SK-N-SH treated with all-trans-retinoic acid at 6 μM for 48 hours (cell line): ENCODE results near the gene CRYBG1.

Source experiments
- ATAC-seq: fragments of 200-7000 bp; cut with Tn5 transposase; 3 replicates; pipeline ENCODE4 v1.9.1; 2020; ENCODE audit warnings: mild to moderate bottlenecking, moderate library complexity
- ARNTL ChIP-seq: fragments of 450-650 bp; formaldehyde crosslinking; IDR thresholded peaks from 2 replicates; pipeline ENCODE4 v1.5.0; 2020; ENCODE audit warnings: low read depth, mild to moderate bottlenecking, moderate library complexity, borderline replicate concordance
- BACH2 ChIP-seq: fragments of 250-450 bp; sonication (Bioruptor Pico); IDR thresholded peaks from 2 replicates; pipeline ENCODE4 v1.9.0; 2021; ENCODE audit warnings: mild to moderate bottlenecking, borderline replicate concordance
- CSDC2 ChIP-seq: fragments of 250-450 bp; sonication (Bioruptor Pico); IDR thresholded peaks from 2 replicates; pipeline ENCODE4 v1.5.0; 2020; ENCODE audit warnings: mild to moderate bottlenecking, moderate library complexity
- ESRRG ChIP-seq: fragments of 250-450 bp; sonication (Bioruptor Pico); IDR thresholded peaks from 2 replicates; pipeline ENCODE4 v1.6.1; 2021; ENCODE audit warnings: mild to moderate bottlenecking
- PPARA ChIP-seq: fragments of 250-450 bp; sonication (Bioruptor Pico); IDR thresholded peaks from 2 replicates; pipeline ENCODE4 v1.5.0; 2020; ENCODE audit warnings: mild to moderate bottlenecking, borderline replicate concordance
- RARB ChIP-seq: fragments of 250-450 bp; sonication (Bioruptor Pico); IDR thresholded peaks from 2 replicates; pipeline ENCODE4 v1.8.0; 2021; ENCODE audit warnings: mild to moderate bottlenecking, moderate library complexity
- SNAI2 ChIP-seq: fragments of 250-450 bp; sonication (Bioruptor Pico); IDR thresholded peaks from 2 replicates; pipeline ENCODE4 v1.5.0; 2020; ENCODE audit warnings: mild to moderate bottlenecking, moderate library complexity
- TCF4 ChIP-seq: fragments of 250-450 bp; sonication (Bioruptor Pico); IDR thresholded peaks from 2 replicates; pipeline ENCODE4 v1.8.0; 2021; ENCODE audit warnings: mild to moderate bottlenecking, moderate library complexity, borderline replicate concordance
- TOX ChIP-seq: fragments of 250-450 bp; sonication (Bioruptor Pico); IDR thresholded peaks from 2 replicates; pipeline ENCODE4 v1.8.0; 2021; ENCODE audit warnings: mild to moderate bottlenecking, moderate library complexity, borderline replicate concordance
- ZC3H10 ChIP-seq: fragments of 250-450 bp; sonication (Bioruptor Pico); IDR thresholded peaks from 2 replicates; pipeline ENCODE4 v1.5.1; 2021; ENCODE audit warnings: mild to moderate bottlenecking, moderate library complexity
- ZFP3 ChIP-seq: fragments of 250-450 bp; sonication (Bioruptor Pico); IDR thresholded peaks from 2 replicates; pipeline ENCODE4 v1.5.0; 2020; ENCODE audit warnings: mild to moderate bottlenecking, moderate library complexity
- ZFP30 ChIP-seq: fragments of 450-650 bp; formaldehyde crosslinking; IDR thresholded peaks from 2 replicates; pipeline ENCODE4 v1.5.0; 2022; ENCODE audit warnings: mild to moderate bottlenecking, moderate library complexity
- ZNF565 ChIP-seq: fragments of 450-650 bp; formaldehyde crosslinking; conservative IDR thresholded peaks from 2 replicates; pipeline ENCODE4 v1.5.0; 2020; ENCODE audit warnings: low read depth, mild to moderate bottlenecking, moderate library complexity
- ZNF70 ChIP-seq: fragments of 450-650 bp; formaldehyde crosslinking; IDR thresholded peaks from 2 replicates; pipeline ENCODE4 v1.5.0; 2020; ENCODE audit warnings: mild to moderate bottlenecking, moderate library complexity
- ZNF8 ChIP-seq: fragments of 450-650 bp; formaldehyde crosslinking; IDR thresholded peaks from 2 replicates; pipeline ENCODE4 v1.5.0; 2020; ENCODE audit warnings: mild to moderate bottlenecking, moderate library complexity
- TF ChIP-seq, protein P1 (sequence below): fragments of 250-450 bp; sonication (Bioruptor Pico); IDR thresholded peaks from 2 replicates; pipeline ENCODE4 v1.5.1; 2021; ENCODE audit warnings: mild to moderate bottlenecking, moderate library complexity
- TF ChIP-seq, protein P2 (sequence below): fragments of 250-450 bp; sonication (Bioruptor Pico); IDR thresholded peaks from 2 replicates; pipeline ENCODE4 v1.5.1; 2020; ENCODE audit warnings: low read depth, mild to moderate bottlenecking, moderate library complexity
- TF ChIP-seq, protein P3 (sequence below): fragments of 250-450 bp; sonication (Bioruptor Pico); IDR thresholded peaks from 2 replicates; pipeline ENCODE4 v1.5.0; 2020; ENCODE audit warnings: mild to moderate bottlenecking, moderate library complexity
- TF ChIP-seq, protein P4 (sequence below): fragments of 250-450 bp; sonication (Bioruptor Pico); IDR thresholded peaks from 2 replicates; pipeline ENCODE4 v1.8.0; 2021; ENCODE audit warnings: low read depth, mild to moderate bottlenecking, moderate library complexity, borderline replicate concordance
- TF ChIP-seq, protein P5 (sequence below): fragments of 250-450 bp; sonication (Bioruptor Pico); IDR thresholded peaks from 2 replicates; pipeline ENCODE4 v1.8.0; 2020; ENCODE audit warnings: mild to moderate bottlenecking, moderate library complexity, borderline replicate concordance

The CRYBG1 gene

DNA sequence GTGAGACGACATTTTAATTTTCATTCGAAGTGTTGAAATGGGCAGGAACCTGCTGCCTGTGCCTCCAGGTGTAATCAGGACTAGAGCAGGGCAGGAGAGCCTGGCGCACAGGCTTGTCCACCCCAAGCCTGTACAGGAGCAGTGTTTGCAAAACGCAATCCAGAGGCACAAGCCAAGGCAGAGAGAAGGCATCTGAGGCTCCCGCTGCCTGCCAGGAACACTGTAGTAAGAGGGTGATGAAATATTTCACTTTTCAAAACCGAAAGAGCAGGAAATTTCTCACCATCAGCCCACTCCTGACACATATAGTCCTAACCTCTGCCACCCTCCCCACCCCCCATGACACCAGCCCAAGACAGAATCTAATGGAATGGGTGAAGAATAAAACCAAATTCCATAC lies 136.3 kb downstream of the CRYBG1 start:
- ATAC-seq, result no peak
- TF ChIP-seq SNAI2 (no peak), ZC3H10 (CRISPR knock-in tag) (no peak), ZNF70 (CRISPR knock-in tag) (no peak), ZFP3 (CRISPR knock-in tag) (no peak), ARNTL (no peak), RARB (CRISPR knock-in tag) (no peak), ZFP30 (no peak), PPARA (CRISPR knock-in tag) (no peak), ZNF565 (CRISPR knock-in tag) (no peak)
- TF ChIP-seq, protein P1, sequence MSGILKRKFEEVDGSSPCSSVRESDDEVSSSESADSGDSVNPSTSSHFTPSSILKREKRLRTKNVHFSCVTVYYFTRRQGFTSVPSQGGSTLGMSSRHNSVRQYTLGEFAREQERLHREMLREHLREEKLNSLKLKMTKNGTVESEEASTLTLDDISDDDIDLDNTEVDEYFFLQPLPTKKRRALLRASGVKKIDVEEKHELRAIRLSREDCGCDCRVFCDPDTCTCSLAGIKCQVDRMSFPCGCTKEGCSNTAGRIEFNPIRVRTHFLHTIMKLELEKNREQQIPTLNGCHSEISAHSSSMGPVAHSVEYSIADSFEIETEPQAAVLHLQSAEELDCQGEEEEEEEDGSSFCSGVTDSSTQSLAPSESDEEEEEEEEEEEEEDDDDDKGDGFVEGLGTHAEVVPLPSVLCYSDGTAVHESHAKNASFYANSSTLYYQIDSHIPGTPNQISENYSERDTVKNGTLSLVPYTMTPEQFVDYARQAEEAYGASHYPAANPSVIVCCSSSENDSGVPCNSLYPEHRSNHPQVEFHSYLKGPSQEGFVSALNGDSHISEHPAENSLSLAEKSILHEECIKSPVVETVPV (CRISPR knock-in tag), result no peak
- TF ChIP-seq, protein P2, sequence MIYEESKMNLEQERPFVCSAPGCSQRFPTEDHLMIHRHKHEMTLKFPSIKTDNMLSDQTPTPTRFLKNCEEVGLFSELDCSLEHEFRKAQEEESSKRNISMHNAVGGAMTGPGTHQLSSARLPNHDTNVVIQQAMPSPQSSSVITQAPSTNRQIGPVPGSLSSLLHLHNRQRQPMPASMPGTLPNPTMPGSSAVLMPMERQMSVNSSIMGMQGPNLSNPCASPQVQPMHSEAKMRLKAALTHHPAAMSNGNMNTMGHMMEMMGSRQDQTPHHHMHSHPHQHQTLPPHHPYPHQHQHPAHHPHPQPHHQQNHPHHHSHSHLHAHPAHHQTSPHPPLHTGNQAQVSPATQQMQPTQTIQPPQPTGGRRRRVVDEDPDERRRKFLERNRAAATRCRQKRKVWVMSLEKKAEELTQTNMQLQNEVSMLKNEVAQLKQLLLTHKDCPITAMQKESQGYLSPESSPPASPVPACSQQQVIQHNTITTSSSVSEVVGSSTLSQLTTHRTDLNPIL (CRISPR knock-in tag), result no peak
- TF ChIP-seq, protein P3, sequence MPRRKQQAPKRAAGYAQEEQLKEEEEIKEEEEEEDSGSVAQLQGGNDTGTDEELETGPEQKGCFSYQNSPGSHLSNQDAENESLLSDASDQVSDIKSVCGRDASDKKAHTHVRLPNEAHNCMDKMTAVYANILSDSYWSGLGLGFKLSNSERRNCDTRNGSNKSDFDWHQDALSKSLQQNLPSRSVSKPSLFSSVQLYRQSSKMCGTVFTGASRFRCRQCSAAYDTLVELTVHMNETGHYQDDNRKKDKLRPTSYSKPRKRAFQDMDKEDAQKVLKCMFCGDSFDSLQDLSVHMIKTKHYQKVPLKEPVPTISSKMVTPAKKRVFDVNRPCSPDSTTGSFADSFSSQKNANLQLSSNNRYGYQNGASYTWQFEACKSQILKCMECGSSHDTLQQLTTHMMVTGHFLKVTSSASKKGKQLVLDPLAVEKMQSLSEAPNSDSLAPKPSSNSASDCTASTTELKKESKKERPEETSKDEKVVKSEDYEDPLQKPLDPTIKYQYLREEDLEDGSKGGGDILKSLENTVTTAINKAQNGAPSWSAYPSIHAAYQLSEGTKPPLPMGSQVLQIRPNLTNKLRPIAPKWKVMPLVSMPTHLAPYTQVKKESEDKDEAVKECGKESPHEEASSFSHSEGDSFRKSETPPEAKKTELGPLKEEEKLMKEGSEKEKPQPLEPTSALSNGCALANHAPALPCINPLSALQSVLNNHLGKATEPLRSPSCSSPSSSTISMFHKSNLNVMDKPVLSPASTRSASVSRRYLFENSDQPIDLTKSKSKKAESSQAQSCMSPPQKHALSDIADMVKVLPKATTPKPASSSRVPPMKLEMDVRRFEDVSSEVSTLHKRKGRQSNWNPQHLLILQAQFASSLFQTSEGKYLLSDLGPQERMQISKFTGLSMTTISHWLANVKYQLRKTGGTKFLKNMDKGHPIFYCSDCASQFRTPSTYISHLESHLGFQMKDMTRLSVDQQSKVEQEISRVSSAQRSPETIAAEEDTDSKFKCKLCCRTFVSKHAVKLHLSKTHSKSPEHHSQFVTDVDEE (CRISPR knock-in tag), result no peak

DNA sequence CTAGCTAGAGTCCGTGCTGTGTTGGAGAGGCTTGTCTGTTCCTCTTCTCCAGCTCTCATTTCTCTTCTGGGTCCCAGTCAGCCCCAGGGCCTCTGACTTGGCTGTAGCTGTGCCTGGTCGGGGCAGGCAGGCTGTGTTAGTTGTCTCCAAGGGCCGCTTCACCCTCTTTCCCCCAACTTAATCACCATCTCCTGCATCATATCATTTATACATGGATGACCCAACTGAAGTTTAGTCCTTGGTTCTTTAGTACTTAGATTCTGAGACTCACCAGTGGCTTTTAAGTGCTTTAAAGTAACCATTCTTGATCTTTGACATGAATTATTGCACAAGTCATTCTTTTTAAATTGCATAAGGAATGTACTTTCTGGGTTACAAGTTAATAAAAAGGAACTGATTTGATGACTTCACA lies 141.4 kb downstream of the CRYBG1 start:
- ATAC-seq, result no peak
- TF ChIP-seq ESRRG (CRISPR knock-in tag) (no peak), ARNTL (no peak), TOX (CRISPR knock-in tag) (no peak)
- TF ChIP-seq, protein P4, sequence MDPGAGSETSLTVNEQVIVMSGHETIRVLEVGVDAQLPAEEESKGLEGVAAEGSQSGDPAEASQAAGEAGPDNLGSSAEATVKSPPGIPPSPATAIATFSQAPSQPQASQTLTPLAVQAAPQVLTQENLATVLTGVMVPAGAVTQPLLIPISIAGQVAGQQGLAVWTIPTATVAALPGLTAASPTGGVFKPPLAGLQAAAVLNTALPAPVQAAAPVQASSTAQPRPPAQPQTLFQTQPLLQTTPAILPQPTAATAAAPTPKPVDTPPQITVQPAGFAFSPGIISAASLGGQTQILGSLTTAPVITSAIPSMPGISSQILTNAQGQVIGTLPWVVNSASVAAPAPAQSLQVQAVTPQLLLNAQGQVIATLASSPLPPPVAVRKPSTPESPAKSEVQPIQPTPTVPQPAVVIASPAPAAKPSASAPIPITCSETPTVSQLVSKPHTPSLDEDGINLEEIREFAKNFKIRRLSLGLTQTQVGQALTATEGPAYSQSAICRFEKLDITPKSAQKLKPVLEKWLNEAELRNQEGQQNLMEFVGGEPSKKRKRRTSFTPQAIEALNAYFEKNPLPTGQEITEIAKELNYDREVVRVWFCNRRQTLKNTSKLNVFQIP, result no peak
- TF ChIP-seq, all 23 proteins: peak for 0

DNA sequence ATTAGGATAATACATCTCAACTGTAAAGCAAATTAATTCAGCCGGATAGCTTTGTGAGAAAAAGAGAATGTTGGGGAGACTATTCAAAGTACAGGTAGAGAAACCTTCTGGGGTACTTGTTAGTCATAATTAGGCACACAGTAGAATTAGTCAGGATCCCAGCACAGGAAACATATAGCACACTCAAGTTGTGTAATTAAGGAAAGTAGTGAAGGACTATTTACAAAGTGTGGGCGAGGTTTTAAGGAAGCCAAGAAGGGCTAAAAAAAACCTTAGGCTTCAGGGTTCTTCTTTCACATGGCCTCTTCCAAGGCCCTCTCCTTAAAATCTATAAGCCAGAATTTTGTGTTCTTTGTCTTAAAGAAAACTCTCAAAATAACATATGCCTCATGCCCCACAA lies 142.0 kb downstream of the CRYBG1 start:
- no peak for ATAC-seq
- TF ChIP-seq, protein P4, result no peak
- TF ChIP-seq, protein P5, sequence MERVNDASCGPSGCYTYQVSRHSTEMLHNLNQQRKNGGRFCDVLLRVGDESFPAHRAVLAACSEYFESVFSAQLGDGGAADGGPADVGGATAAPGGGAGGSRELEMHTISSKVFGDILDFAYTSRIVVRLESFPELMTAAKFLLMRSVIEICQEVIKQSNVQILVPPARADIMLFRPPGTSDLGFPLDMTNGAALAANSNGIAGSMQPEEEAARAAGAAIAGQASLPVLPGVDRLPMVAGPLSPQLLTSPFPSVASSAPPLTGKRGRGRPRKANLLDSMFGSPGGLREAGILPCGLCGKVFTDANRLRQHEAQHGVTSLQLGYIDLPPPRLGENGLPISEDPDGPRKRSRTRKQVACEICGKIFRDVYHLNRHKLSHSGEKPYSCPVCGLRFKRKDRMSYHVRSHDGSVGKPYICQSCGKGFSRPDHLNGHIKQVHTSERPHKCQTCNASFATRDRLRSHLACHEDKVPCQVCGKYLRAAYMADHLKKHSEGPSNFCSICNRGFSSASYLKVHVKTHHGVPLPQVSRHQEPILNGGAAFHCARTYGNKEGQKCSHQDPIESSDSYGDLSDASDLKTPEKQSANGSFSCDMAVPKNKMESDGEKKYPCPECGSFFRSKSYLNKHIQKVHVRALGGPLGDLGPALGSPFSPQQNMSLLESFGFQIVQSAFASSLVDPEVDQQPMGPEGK, result no peak
- TF ChIP-seq ZC3H10 (CRISPR knock-in tag), result no peak
- TF ChIP-seq ZFP30, result no peak
- TF ChIP-seq CSDC2 (CRISPR knock-in tag), result no peak
- no peak for TF ChIP-seq BACH2 (CRISPR knock-in tag)
- no peak for TF ChIP-seq ZNF8 (CRISPR knock-in tag)

DNA sequence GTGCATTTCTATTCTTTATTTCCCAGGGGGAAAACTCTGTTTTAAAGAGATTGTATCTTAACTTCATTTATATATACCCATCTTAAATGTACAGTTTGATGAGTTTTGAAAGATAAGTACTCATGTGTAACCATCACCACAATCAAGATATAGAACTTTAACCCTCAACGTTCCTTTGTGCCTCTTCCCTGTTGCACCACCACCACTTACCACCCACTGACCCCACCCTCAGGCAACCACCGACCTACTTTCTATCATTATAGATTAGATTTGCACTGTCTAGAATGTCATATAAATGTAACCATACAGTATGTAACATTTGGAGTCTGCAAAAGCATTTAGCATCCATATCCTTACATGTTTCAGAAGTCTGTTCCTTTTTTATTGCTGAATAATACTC lies 147.8 kb downstream of the CRYBG1 start:
- ATAC-seq, result no peak
- TF ChIP-seq ESRRG (CRISPR knock-in tag), result no peak
- no peak for TF ChIP-seq PPARA (CRISPR knock-in tag)
- TF ChIP-seq, protein P5, result no peak
- TF ChIP-seq, protein P3 (CRISPR knock-in tag), result no peak
- no peak for TF ChIP-seq ZNF70 (CRISPR knock-in tag)
- TF ChIP-seq TCF4, result no peak
